Activated CD8-positive, alpha-beta memory T cell treated with anti-CD3 and anti-CD28 coated beads for 36 hours (primary cell): ENCODE data around the gene ZNF318. TPM values are rescaled to one million over a fixed set of nuclear protein-coding genes. Genes with fewer than 3 reads are reported as not detected.
"Not testable (repeated sequence)": the region's sequence is repeated elsewhere in the genome, so short reads cannot be mapped to it uniquely, and the experiment has no call there.

ENCODE experiments used
- CTCF ChIA-PET: fragments of 350-600 bp; sonication (Branson Sonifier 250); formaldehyde crosslinking; loops from one replicate; lab custom pipeline; 2021; ENCODE audit warnings: antibody characterized with exemption; lab: Charles Lee
- POLR2A ChIA-PET: fragments of 350-600 bp; sonication (Branson Sonifier 250); formaldehyde crosslinking; loops from one replicate; lab custom pipeline; 2021; ENCODE audit warnings: antibody characterized with exemption; lab: Charles Lee
- total RNA-seq, 2 experiments: library from RNA; stranded (reverse); gene quantifications; one replicate each; pipeline ENCODE4 v1.2.3, GENCODE V29; 2021

The ZNF318 gene
- total RNA-seq, 2 experiments from 2014 or later, result 10.6 to 11.2 TPM

DNA sequence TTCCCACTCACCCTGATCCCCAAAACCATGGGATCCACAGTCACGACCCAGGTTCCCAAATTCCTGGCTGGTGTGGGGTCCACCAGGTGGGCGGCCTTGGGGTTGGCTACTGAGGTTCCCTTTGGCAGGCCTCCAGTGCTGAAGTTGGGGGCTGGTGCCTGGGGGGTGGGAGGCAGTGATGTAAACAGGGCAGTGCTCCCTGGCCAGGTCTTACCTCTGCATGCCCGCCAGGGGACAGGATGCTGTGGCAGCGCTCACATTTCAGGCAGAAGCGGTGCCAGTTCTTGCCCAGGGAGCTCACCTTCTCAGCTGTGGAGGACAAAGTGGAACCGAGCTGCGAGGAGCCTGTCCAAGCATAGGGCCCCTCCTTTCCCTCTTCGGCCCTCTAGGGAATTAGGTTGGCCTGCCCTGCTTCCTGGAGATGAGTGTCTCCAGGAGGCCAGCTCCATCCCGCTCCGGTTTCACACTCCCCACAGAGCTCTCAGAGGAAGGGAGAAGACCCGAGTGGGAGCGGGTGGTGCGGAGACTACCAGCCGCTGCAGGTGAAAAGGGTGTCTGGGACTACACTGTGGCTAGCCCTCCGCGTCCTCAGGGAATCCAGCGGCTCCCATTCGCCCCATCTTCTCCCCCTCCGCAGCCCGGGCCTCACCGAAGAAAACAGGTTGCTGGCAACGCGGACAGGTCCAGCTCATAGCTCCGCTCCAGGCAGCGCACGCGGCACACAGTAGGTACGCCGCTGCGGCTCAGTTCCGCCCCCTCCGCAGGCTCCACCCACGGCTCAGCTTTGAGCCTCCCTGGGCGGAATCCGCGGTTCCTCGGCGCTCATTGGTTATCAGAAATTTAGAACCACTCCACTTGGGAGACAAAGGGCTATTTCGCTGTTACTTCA lies 61.1 kb downstream of the ZNF318 start, which contains the start of gene CRIP3:
CRIP3 (minus strand) TSS at position 726 of the 889 bp plus-strand sequence; CDS start at position 692, 34 bp downstream.
- POLR2A ChIA-PET, result interaction anchor here (0.7 to 1.3 kb wide), 2 partner anchors 30 to 79 kb away, joined by 3 to 4 read pairs; partner anchors contain the start of gene DNPH1
- CTCF ChIA-PET, result interaction anchor here (0.9 to 1.7 kb wide), 7 partner anchors 9 to 198 kb away, joined by 3 to 5 read pairs (median 3); no protein-coding TSS in a partner anchor

DNA sequence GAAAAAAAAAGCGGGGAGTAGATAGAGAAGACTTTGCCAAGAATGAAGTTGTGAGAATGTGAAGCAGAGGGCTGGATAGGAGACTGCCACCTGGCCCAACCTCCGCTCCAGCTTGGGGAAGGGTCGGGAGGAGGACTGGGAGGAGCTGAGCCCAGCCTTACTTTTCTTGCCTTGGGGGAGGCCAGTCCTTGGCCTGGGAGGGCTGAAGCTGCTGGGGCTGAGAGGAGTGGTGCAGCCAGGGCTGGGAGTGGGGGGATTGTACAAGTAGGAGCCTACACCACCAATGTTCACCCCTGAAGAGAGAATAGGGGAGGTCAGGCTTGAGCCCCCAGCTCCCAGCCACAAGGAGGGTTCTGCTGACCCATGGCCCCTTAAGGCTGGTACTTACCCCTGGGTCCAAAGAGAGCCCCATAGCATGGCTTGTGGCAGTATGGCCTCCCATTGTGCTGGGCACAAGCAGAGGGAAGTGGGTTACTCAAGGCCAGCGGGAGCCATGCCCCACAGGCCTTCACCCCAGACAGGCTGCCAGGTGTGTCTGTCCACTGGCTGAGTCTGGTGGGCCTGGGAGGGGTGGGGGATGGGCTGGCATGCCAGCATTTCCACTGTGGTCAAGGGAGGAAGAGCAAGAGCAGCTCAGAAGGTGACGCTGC lies 61.9 kb downstream of the ZNF318 start:
- CTCF ChIA-PET, result interaction anchor here (0.9 to 1.7 kb wide), 6 partner anchors 8 to 199 kb away, joined by 3 to 5 read pairs (median 4); no protein-coding TSS in a partner anchor
- POLR2A ChIA-PET, result interaction anchor here (0.7 to 1.3 kb wide), 2 partner anchors 31 to 78 kb away, joined by 3 to 4 read pairs; partner anchors contain the start of gene DNPH1

DNA sequence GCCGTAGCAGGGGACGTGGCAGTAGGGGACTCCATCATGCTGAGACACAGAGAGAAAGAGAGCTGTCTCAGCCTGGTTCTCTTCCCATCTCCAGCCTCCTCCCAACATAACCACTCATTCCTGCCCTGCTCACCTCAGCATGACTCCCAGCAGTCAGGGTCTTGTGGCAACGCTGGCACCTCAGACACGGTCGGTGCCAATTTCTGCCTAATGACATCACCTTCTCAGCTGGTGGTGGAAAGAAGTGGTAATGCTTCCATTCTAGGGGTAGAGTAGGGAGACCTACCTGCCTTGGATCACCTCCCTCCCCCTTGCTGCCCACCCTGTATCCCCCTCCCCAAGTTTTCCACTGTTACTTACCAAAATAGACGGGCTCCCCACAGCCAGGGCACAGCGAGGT lies 63.4 kb downstream of the ZNF318 start:
- POLR2A ChIA-PET, result no interaction called here
- CTCF ChIA-PET, result no interaction called here

DNA sequence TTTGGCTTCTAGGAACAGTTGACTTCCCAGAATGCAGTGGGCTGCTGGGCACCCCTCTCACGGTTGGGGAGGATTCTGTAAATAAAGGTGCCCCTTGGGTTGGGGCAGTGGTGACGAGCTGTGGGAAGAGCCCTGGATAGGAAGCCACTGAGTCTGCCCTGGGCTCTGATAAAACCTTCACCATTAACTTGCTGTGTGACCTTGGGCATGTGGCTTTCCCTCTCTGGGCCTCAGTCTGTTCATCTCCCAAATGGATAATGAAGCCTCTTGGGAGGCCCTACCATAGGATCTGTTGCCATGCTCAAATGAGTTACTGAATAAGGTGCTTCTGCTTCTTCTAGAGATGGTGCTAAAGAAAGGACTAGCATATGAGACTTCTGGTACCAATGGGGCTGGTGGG lies 64.6 kb downstream of the ZNF318 start:
- ChIA-PET POLR2A (interaction anchor here (0.6 kb wide), 1 partner anchor 98 kb away, joined by 3 read pairs; no protein-coding TSS in a partner anchor), CTCF (no interaction called here)

DNA sequence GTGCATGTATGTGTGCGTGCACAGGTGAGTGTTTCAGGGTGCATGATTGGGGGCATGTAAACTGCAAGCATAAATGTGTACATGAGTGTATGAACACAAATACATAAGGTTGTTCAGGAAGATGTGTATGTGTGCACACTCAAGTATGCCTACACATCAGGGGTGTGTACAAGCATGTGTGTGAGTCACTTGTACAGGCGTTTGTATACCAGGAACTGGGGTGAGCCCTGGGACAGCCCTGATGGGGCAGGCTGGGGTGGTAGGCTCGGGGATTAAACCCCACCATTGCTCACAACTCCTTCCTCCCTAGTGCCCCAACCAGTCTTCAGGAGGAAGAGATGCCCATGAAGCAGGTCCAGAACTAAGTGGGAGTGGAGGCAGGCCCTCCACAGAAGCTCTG lies 65.1 kb downstream of the ZNF318 start:
- CTCF ChIA-PET, result no interaction called here
- POLR2A ChIA-PET, result no interaction called here

DNA sequence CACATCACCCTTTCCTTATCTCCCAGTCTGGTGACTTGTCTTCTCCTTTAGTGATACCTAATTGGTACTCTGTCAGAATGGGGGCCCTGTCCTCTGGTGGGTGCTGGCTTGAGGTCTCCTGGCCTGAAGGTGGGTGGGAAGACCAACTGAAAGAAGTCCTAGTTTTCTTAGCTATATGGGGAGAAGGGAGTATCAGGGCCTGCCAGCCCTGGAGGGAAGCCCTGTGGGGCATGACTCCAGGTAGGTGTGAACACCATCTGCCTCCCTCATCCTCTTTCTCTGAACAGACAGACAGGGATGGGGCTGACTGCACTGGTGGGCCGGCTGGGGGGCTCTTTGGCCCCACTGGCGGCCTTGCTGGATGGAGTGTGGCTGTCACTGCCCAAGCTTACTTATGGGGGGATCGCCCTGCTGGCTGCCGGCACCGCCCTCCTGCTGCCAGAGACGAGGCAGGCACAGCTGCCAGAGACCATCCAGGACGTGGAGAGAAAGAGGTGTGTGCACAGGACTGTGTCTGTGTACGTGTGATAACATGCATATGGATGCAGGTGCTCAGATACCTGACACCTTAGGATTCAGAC lies 65.6 kb downstream of the ZNF318 start:
- POLR2A ChIA-PET, result no interaction called here
- CTCF ChIA-PET, result no interaction called here

DNA sequence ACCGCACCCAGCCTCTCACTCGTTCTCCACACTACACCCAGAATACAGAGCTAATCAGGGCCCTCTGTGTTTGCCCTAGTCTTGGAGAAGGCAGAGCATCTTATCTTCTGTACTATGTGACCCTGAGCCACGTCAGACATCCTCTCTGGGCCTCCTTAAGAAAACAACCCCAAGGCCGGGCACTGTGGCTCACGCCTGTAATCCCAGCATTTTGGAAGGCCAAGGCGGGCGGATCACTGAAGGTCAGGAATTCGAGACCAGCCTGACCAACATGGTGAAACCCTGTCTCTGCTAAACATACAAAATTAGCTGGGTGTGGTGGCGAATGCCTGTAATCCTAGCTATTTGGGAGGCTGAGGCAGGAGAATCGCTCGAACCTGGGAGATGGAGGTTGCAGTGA lies 66.4 kb downstream of the ZNF318 start:
- CTCF ChIA-PET, result interaction anchor here (0.6 kb wide), 1 partner anchor 78 kb away, joined by 3 read pairs; no protein-coding TSS in a partner anchor
- POLR2A ChIA-PET, result not testable (repeated sequence)

DNA sequence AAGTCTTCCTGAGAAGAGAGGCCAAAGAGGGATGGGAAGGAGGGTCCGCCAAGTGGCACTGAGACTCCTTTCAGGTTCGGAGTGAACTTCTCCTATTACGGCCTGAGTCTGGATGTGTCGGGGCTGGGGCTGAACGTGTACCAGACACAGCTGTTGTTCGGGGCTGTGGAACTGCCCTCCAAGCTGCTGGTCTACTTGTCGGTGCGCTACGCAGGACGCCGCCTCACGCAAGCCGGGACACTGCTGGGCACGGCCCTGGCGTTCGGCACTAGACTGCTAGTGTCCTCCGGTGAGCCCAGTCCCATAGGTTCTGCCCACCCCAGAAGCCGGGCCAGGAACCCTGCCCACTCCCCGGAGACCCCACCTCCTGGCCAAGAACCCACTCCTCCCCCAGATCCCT lies 67.3 kb downstream of the ZNF318 start:
- CTCF ChIA-PET, result interaction anchor here (0.8 kb wide), 1 partner anchor 96 kb away, joined by 3 read pairs; no protein-coding TSS in a partner anchor
- POLR2A ChIA-PET, result no interaction called here

DNA sequence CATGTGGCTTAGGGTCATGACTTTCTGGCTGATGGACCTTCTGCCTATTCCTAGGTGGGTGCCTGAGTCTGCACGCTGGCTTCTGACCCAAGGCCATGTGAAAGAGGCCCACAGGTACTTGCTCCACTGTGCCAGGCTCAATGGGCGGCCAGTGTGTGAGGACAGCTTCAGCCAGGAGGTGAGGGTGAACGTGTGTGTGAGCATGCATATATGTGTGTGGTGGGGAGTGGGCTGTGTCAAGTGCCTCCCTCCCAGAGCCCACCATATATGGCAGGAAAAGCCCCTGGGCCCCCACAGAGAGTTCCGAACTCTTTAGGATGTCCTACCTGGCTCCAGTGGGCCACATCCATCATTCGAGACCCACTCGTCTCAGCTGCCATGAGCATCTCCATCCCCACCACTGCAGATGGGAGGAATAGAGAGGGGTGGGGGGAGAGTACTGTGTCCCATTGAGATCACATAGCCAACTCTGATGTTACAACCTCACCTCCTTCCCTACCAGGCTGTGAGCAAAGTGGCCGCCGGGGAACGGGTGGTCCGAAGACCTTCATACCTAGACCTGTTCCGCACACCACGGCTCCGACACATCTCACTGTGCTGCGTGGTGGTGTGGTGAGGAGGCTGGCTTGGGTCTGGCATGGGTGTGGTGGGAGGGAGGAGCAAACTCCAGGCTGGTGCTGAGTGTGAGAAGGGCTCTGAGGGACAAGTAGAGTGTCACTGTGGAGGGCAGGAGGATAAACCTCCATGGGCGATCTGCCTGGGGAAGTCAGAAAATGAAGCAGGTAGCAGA lies 68.2 kb downstream of the ZNF318 start:
- CTCF ChIA-PET, result no interaction called here

DNA sequence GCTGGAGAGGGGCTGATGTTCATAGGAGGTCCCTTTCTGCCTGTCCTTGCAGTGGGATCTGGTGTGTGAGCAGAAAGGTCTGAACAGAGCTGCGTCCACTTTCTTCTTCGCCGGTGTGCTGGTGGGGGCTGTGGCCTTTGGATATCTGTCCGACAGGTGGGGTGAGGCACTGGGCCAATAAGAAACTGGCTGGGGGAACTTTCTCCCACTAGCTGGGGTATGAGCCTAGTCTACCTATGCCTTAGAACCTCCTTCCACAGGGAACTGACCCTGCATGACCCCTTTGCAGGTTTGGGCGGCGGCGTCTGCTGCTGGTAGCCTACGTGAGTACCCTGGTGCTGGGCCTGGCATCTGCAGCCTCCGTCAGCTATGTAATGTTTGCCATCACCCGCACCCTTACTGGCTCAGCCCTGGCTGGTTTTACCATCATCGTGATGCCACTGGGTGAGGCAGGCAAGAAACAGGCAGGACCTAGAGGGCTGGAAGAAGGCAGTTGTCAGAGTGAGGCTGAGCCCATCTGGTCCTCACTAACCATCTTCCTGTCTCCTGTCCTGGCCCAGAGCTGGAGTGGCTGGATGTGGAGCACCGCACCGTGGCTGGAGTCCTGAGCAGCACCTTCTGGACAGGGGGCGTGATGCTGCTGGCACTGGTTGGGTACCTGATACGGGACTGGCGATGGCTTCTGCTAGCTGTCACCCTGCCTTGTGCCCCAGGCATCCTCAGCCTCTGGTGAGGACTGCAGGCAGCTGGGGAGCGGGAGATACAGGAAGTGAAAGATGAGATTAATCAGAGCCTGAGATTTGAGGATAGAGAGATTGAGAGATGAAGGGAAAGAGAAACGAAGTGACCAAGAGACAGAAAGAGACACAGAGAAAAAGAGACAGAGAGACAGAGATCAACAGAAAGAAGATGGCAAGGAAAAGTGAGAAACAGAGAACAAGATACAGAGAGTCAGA lies 69.8 kb downstream of the ZNF318 start:
- ChIA-PET CTCF (interaction anchor here (0.9 kb wide), 1 partner anchor 9 kb away, joined by 3 read pairs; the partner anchor contains the start of gene CRIP3), POLR2A (no interaction called here)

More for the DNA sequence above, 68.2 kb downstream of the ZNF318 start:
- POLR2A ChIA-PET, result no interaction called here

DNA sequence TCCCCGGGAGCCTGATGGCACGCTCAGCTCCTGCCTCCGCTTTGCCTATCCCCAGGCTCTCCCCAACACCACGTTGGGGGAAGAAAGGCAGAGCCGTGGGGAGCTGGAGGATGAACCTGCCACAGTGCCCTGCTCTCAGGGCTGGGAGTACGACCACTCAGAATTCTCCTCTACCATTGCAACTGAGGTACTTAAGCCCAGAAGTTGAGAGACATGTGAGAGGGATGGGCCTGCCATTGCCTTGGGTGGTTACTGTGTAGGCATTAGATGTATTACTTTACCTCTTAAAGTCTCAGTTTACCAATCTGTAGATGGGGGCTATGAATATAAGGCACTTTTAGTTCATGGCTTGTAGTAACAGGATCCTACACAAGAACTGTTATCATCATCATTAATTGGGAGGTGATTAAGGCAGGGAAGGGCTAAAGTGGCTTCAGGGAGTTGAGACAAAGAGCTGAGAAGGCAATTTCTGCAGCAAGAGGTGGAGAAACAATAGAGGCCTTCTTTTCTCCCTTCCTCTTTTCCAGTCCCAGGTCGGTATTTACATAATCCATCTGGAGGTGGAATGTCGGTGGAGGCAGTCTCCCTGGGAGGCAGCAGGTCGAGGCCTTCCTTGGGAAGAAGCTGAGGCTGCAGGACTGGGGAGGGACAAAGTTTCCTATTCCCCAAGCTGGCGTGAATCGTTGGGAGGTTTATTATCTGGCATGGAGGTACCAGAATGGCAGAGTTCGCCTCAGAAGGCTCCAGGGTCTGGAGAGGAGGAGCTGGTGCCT lies 70.7 kb downstream of the ZNF318 start:
- ChIA-PET CTCF (no interaction called here), POLR2A (no interaction called here)

DNA sequence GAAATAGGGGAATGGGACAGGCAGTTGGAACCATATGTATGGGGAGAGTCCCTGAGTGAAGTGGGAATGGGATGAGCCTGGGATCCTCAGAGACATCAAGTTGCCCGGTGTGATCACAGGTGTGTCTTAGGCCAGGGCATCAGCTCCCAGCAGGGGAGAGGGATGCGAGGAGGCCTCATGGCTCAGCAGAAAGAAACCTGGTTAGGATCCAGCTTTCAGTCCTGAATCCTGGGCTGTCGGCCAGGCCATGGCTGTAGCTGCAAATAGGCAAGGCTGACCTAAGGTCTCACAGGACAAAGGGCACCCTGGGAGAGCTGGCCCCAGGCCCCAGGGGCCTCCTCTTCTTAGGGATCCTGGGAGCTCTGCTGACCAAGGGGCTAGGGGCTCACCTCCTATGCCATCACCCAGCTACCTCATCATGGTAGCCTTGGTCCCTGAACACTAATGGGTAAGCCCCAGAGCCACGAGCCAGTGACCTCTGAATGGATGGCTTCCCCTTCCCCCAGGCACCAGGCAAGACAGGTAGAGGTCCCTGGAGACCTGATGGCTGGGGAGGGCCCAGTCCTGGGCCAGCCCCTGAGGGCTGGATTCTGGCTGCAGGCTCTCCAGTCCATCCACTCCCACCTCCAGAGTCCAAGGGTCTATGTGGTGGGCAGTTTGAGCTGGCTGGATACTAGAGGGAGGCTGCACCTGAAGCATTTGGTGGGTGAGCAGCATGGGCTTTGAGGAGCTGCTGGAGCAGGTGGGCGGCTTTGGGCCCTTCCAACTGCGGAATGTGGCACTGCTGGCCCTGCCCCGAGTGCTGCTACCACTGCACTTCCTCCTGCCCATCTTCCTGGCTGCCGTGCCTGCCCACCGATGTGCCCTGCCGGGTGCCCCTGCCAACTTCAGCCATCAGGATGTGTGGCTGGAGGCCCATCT lies 71.5 kb downstream of the ZNF318 start, which contains the start of gene SLC22A7:
SLC22A7 (plus strand) TSS at position 617 of the 921 bp plus-strand sequence; CDS start at position 716, 99 bp downstream.
- POLR2A ChIA-PET, result interaction anchor here (0.5 kb wide), 1 partner anchor 107 kb away, joined by 3 read pairs; no protein-coding TSS in a partner anchor

DNA sequence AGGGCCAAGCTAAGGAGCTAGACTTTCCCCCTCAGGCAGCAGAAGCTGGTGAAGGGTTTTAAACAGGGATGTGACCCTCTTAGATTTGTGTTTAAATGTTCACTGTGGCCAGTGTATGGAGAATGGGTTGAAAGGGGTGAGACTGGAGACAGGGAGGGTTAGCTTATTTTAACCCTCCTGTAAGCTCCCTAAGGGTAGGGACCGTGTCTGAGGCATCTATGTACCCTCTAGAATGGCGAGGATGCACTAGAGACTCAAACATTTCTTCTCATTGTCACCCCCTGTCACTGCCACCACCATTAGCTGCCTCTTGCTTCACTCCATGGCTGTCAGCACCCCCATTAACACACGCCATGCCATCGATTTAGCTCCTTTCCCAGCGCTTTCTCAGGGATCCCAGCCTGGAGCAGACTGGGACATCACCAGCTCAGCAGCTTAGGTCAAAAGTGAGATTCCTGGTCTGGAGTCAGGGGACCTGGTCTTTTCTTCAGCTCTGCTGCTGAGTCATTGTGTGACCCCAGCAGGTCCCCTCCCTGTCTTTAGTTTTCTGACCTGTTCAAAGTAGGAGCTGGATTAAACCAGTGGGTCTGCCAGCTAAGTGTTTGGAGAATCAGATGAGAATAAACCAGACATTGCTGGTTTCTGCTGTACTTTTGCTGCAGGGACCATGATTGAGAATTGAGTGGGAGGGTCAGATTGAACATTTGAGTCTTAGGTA lies 72.5 kb downstream of the ZNF318 start:
- POLR2A ChIA-PET, result no interaction called here
- CTCF ChIA-PET, result interaction anchor here (0.5 to 1.2 kb wide), 3 partner anchors 10 to 1217 kb away, joined by 3 to 5 read pairs (median 3); no protein-coding TSS in a partner anchor

More for the DNA sequence above, 71.5 kb downstream of the ZNF318 start, which contains the start of gene SLC22A7:
- CTCF ChIA-PET, result no interaction called here

DNA sequence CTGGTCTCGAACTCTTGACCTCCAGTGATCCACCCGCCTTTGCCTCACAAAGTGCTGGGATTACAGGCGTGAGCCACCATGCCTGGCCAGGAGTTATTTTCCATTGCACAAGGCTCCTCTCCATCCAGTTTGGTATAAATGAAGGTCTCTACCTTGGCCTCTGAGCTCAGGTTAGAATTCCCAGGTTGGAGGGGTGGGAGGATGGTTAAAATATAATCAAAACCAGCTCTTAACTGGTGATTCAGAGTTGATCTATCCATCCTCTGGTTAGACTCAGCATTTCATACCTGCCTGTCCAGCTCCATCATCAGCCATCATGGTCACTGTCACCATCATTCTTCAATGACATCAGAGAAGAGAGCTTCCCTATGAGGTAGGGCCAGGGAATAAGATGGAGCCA lies 74.0 kb downstream of the ZNF318 start:
- CTCF ChIA-PET, result interaction anchor here (1.0 to 1.2 kb wide), 2 partner anchors 11 to 13 kb away, joined by 5 read pairs; partner anchors contain the start of gene CRIP3

DNA sequence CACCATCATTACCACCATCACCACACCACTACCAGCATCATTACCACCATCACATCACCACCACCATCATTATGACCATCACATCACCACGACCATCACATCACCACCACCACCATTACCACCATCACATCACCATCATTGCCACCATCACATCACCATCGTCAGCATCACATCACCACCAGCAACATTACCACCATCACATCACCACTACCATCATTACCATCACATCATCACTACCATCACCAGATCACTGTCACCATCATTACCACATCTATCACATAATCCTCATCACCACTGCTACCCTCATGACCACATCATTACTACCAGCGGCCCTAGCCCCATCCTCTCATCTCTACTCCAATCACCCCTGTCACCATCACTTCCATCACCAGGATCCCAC lies 74.9 kb downstream of the ZNF318 start:
- ChIA-PET POLR2A (no interaction called here), CTCF (no interaction called here)

More for the DNA sequence above, 74.0 kb downstream of the ZNF318 start:
- POLR2A ChIA-PET, result interaction anchor here (0.5 kb wide), 1 partner anchor 20 kb away, joined by 3 read pairs; no protein-coding TSS in a partner anchor
